Hypothalamus (tissue), 51 donors: Measurements from ENCODE around the gene CETP.
"Not testable (repeated sequence)": the region's sequence is repeated elsewhere in the genome, so short reads cannot be mapped to it uniquely, and the experiment has no call there.

Experiments used
- DNase-seq, 51 donors: peaks; one replicate each; lab custom pipeline; 2025; lab: John Stamatoyannopoulos, UW

Gene CETP

DNA sequence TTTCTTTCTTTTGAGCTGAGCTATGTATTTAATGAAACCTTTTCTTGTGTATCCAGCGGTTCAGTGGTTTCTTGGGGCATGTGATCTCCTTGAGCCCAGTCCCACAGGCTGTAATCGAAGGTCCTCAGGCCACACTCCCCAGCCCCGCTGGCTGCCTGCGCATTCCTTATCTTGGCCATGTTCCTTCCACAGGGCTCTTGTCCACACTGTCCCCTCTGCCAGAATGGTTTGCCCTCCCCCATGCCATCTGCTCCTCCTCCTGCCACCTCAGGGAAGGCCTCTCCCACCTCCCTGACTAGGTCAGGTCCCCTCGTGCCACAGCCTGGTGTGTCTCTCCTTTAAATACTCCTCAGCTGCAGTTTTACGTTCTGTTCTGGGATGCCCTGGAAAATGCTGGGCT, 15.5 kb downstream of the CETP start:
- no peak for DNase-seq

DNA sequence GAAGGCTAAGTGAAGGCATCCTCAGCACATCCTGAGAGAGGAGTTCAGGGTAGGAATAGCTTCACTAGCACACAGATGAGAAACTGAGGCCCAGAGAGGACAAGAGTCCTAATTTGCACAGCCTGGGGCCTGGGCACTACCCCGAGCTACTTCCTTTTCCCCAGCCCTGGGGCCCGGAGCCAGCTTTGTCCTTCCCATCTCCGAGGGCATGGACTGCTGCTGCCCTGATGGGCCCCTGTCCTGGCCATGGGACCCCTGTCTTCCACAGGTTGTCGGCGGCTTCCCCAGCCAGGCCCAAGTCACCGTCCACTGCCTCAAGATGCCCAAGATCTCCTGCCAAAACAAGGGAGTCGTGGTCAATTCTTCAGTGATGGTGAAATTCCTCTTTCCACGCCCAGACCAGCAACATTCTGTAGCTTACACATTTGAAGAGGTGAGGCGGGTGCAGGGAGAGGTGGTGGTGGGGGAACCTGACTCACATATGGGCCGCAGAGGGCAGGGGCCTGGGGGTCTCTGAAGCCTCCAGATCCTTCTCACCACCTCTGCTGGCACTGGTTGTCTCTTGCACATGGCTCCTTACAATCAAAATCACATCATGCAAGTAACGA, 16.2 kb downstream of the CETP start:
- no peak for DNase-seq

DNA sequence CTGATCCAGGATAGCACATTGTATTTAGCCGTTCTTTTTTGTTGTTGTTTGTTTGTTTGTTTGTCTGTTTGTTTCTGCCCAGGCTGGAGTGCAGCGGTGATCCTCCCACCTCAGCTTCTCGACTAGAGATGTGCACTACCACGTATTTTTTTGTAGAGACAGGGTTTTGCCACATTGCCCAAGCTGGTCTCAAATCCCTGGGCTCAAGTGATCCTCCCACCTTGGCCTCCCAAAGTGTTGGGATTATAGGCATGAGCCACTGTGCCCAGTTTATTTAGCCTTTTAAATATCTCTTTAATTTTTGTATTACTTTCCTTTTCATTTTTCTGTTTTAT, 18.4 kb downstream of the CETP start:
- no peak for DNase-seq

DNA sequence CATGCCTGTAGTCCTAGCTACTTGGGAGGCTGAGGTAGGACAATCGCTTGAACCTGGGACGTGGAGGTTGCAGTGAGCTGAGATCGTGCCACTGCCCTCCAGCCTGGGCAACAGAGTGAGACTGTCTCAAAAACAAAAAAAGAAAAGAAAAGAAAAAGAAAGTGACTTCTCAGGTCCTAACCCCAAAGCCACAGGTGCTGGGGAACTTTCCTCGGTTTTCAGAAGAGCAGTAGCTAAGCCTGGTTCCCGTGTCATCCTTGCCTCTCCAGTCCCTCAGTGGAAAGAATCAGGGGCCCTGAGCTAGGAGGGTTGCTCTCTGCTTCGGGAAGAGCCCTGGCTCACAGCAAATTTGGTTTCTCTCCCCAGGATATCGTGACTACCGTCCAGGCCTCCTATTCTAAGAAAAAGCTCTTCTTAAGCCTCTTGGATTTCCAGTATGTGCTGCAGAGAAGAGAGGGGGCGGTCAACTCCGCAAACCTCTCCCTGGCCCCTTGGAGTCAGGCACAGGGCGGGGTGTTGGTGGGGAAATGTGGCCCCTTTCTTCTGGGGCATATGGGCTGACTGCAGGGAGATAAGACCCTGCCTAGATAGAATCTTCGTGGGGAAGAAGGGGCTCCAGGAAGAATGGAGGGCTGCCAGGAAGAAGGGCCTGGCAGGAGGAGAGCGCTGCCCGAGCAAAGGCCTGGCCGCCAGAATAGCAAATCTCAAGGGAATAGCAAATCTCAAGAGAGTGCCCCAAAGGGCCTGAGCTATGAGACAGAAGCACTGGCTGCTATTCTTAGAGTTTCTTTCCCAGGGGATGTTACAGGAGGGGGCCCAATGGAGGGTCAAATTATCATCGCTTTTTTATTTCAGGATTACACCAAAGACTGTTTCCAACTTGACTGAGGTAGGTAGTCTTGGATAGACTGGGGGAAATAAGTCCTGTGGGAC, 19.3 kb downstream of the CETP start:
- DNase-seq: no peak

DNA sequence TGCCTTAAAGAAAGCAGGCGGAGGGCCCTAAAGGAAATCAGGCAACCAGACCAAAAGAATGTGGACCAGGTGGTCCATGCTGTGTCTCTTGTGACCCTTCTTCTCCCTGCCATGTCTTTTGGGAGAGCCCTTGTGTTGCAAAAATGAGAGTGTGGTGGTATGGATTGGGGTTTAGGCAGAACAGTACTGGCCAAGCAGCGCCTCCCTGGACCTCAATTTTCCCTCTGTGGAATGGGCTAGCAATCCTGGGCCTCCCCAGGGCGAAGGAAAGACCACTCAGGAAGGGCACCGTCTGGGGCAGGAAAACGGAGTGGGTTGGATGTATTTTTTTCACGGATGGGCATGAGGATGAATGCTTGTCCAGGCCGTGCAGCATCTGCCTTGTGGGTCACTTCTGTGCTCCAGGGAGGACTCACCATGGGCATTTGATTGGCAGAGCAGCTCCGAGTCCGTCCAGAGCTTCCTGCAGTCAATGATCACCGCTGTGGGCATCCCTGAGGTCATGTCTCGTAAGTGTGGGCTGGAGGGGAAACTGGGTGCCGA, 20.1 kb downstream of the CETP start:
- no peak for DNase-seq

DNA sequence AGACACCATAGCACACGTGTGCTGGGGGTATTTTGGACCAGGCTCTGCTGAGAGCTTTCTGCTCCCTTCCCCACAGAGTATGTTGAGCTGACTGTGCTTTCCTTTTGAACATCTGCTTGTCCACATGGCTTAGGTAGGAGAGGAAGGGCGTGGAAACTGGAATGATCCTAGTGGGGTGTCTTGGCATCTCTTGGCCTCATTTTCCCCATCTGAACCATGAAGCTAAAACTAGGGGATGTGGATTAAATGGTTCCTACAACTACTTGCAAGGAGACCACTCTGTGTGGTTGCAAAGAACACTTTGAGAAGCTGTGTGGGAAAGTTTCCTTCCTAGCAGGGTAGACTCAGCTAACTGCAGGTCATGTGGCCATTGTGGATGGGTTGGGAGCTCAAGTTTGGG, 20.9 kb downstream of the CETP start:
- DNase-seq: no peak

DNA sequence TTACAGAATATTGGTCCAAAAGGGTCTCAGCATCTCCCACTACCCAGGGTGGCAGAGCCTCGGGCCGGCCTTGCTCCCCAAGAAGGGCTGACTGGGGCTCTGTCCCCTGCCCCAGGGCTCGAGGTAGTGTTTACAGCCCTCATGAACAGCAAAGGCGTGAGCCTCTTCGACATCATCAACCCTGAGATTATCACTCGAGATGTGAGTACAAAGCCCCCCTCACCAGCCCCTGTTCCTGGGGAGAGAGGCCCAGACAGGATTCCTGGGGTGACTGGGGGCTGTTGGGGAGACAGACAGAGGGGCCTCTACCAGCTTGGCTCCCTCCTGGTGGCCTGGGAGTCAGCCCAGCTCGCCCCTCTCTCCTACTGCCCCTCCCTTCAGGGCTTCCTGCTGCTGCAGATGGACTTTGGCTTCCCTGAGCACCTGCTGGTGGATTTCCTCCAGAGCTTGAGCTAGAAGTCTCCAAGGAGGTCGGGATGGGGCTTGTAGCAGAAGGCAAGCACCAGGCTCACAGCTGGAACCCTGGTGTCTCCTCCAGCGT, 21.5 kb downstream of the CETP start:
- DNase-seq: no peak

DNA sequence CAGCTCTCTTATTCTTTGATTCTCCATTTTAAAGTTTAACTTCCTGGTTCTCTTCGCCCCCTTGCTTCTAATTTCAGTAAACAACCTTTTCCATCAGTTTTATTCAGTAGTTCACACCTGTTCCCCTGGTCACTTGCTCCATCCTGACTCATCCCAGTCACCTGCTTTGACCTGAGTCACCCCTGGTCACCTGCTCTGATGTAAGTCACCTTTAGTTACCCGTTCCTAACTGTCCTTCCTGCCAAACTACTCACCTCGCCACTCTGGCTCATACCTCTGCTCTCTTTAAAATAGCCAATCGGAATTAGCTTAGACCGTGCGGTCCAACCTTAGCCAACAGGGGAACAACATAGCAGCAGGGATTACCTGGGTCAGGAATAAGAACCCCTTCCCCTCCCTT, 22.9 kb downstream of the CETP start:
- no peak for DNase-seq

DNA sequence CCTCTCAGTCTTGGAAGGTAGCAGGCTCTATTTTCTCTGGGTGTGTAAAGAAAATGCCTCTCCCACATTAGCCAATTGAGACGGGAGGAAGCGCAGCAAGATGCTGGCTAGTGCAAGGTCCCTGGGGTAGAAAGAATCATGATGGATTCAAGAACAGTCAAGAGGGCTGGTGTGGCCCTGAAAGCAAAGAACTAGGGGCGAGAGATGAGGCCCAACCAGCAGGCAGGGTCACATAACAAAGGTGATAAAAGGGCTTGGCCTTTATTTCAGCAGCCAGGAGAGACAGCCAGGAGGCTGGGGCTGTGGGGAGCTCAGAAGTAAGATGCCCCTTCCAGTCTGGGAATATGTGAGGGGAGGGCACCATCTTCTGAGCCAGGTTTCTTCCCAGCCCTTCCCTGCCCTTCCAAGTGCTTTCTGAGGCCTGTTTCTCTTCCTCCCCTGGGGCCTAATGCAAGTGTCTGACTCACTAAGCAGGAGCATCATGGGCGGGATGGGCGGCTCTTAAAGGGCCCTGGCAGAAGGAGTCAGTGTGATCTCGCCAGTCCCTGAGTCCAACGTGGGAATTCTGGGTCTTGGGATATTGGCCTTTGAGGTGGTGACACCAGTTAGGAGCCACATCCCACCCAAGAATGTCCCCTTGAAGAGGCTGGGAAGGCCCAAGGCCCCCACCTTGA, 23.7 kb downstream of the CETP start:
- no peak for DNase-seq

DNA sequence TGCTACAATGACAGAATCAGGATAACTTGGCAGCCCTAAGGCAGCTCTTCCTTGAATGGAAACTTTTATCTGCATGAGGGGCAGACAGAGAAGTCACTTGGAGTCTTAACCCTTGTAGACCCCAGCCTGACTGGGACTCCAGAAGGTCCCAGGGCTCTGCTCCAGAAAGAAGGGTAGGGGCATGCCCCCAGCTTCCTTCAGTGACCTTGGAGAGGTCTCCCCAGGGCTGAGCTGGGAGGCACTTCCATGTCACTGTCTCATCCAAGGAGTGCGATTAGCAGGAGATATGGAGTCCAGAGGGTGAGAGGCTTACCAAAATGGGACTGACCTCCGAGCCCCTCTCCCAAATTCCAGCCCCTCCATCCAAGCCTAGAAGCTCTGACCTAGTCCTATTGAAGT, 24.2 kb downstream of the CETP start:
- DNase-seq: no peak

DNA sequence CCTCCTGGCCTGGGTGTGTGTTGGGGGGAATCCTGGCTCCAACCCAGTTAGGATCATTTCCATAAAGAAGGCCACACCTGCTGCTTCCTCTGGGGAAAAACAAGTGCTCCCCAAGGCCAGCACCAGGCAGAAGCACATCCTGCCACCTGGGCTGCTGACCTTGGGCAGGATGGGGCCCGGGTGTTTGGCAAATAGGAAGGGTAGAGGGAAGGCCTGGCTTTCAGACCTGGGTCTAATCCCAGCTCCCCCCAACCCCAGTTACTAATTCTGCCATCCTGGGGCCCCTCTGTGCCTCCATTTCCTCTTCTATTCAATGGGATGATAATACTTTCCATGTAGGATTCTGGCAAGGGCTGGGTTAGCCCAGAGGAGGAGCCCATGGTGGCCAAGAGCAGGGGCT, 24.6 kb downstream of the CETP start:
- DNase-seq: no peak

DNA sequence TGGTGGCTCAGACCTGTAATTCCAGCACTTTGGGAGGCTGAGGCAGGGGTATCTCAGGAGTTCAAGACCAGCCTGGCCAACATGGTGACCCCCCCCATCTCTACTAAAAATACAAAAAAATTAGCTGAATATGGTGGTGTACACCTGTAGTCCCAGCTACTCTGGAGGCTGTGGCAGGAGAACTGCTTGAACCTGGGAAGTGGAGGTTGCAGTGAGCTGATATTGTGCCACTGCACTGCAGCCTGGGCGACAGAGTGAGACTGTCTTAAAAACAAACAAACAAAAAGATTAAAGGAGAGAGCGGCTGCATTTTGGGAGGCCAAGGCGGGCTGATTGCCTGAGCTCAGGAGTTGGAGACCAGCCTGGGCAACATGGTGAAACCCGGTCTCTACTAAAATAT, 25.2 kb downstream of the CETP start:
- not testable (repeated sequence) for DNase-seq

DNA sequence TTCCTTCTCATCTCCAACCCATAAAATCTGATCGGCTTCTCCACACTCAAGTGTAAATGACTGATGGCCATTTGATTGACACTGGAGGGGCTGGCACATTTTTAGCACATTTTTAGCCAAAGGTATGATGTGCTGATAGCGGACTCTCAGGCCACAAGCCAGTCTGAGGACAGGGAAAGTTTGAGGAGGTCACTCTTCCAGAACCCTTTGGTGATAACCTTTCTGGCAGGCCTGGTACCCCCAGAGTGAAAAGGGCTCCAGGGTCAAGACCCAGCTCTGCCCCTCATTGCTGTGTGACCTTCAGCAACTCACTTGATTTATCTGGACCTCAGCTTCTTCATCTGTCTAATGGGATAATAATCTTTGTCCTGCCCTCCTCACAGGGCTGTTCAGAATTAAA, 25.9 kb downstream of the CETP start:
- DNase-seq: no peak

DNA sequence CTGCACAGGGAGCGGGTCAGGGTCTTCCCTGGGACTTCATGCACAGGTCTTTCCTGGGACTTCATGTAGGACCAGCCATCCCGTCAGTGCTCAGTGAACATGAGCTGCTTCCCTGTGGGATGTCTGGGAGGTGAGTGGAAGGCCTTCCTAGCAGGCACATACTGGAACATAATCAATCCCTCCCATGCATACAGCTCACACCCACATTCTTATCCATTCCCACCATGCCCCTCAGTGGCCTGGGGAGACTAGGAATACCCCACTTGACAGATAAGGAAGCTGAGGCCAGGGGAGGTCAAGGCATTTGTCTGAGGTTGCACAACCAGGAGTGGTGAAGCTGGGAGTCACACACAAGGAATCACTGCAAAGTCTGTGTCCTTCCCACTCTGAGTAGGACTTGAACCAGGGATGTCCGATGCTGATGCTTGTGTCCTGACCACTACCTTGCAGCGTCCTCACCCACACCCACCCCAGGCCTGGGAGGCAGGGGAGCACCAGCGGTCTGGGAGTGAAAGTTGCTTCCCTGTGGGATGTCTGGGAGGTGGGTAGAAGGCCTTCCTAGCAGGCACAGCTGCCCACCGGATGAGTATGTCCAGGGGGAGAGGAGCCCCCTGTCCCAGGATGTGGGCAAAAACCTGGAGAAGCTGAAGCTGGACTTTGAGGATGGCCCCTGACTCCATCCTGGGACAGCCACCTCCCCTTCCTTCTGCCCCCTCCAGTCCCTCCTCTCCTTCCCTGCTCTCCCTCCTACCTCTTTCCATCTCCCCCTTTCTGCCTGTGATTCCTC, 26.6 kb downstream of the CETP start:
- DNase-seq: no peak

DNA sequence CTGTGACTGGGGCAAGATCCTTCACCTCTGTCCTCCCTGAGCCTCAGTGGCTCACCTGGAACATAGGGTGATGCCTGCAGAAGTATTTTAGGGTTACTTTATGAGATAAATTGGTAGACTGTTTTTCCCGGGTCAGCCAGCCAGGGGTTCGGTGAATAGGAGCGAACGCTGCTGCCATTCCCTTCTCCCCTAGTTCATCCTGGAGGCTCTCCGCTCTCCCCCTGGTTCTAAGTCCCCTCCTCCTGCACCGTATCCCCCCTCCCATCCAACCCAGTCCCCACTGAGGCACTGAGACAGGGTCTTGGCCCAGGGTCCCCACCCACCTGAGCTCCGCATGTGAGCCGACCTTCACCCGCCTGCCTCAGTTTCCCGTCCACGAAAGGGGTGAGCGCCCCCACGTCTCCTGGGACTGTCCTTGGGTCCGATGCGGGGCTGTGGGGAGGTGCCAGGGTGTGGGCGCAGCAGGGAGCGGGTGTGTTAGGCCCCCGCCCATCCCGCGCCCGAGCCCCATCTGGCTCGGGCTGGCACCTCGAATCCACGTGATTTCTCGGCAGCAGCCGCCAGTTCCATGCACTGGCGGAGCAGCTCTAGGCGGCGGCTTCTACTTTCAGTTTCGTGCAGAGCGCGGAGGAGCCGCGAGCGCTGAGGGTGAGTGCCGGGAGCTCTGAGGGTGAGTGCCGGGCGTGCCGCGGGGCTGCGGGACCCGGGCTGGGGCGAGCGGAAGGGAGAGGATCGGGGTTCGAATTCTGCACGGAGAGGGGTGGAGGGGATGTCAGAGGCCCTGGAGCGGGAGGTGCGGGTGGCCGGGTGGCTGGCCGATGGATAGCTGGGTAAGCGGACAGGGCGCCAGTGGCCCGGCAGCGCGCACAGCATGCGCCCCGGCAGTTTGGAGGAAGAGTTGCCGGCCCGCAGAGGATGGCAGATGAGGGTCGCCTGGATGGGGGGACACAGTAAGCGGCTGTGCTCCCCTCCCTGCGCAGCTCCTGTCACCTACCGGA, 27.5 kb downstream of the CETP start, which contains the start of gene NLRC5:
Gene NLRC5 (plus strand): TSS at position 610 of the 998 bp plus-strand sequence. CDS start 31,156 bp downstream, outside the sequence.
- DNase-seq: peak in 50 of 51 donors; percentile 15 to 81 (median 64)

DNA sequence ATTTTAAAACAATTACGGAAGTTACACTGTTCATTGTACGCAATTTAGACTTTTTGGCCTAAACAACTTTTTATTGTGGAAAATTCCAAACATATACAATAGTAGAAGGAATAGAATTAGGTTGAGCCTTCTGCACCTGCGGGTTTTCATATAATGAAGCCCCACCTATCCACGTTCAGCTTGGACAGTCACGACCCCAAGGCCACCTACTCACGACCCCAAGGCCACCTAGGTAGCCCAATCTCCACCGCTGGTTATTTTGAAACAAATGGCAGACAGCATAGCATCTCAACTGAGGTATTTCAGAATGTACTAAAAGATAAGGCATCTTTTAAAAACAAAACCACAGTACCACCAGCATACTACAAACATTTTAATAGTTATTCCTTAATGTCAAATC, 28.2 kb downstream of the CETP start:
- DNase-seq: no peak

DNA sequence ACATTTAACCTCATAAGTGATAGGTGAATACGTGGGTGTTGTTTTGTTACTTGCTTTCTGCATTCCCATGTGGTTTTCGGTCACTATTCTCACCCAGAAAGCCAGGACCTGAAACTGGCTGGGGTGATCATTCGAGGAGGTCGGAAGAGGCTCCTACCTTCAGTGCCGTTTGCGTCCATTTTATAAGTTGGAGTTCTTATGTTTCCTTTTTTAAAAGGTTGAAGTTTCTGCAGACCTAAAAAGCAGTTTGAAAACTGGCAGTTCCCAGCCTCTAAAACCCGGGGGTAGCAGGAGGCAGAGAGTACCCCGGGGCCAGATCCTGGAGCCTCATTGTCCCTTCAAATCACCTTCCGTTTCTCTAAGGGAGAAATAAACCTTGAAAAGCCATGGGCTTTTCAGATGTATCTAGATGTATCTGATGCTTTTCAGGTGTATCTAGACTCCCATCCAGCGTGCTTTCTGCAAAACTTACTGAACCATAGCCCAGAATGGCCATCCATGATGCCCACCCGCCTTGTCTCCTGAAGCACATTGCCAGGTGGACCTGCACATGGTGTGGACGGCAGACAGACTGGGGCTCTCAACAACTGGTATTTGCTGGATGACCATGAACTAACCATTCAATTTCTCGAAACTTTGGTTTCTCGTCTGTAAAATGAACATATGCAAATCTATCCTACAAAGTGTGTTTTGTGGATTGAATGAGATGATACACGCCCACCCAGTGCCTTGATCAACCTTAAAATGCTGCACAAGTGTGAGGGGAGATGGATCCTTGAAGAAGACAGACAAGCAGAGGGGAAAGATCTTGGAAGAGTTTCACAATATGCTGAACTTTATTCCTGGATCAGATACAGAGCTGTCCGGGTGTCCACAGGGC, 28.9 kb downstream of the CETP start:
- DNase-seq: no peak

DNA sequence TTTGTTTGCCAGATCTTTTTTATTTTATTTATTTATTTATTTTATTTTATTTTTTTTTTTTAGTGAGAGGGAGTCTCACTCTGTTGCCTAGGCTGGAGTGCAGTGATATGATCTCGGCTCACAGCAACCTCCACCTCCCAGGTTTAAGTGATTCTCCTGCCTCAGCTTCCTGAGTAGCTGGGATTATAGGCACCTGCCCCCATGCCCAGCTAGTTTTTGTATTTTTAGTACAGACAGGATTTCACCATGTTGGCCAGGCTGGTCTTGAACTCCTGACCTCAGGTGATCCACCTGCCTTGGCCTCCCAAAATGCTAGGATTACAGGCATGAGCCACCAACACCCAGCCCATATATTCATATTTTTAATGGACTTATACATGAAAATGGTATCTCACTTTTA, 30.7 kb downstream of the CETP start:
- DNase-seq: not testable (repeated sequence)
